AG20443 (cell line): ENCODE data around the gene KBTBD4.

ENCODE experiments used
- DNase-seq: peaks from one replicate; pipeline ENCODE4 v3.0.0; 2012; ENCODE audit warnings: low spot score, mixed read lengths

Gene KBTBD4

GRCh38 chr11:47578524-47579494 is at the start of gene KBTBD4, which contains the start of gene NDUFS3:
Gene KBTBD4, minus strand, starts transcription at chr11:47578970. Its CDS starts 19 bp downstream, at chr11:47578951.
Gene NDUFS3, plus strand, starts transcription at chr11:47579074. Its CDS starts 18 bp downstream, at chr11:47579092.
- peak; percentile 95 for DNase-seq

GRCh38 chr11:47628026-47628425 is 49.3 kb upstream of the KBTBD4 start:
- DNase-seq, result no peak

- no peak for DNase-seq
Measured at GRCh38 chr11:47626234-47626633, 47.5 kb upstream of the KBTBD4 start.

GRCh38 chr11:47620836-47621378 is 42.1 kb upstream of the KBTBD4 start:
- no peak for DNase-seq

- peak; percentile 32 for DNase-seq
Measured at GRCh38 chr11:47617417-47617809, 38.6 kb upstream of the KBTBD4 start.

GRCh38 chr11:47616726-47617416 is 38.1 kb upstream of the KBTBD4 start:
- peak; percentile 83 for DNase-seq

GRCh38 chr11:47615249-47615648 is 36.5 kb upstream of the KBTBD4 start:
- no peak for DNase-seq

- DNase-seq, result no peak
Measured at GRCh38 chr11:47611348-47611794, 32.6 kb upstream of the KBTBD4 start.

- no peak for DNase-seq
Measured at GRCh38 chr11:47609675-47610074, 30.9 kb upstream of the KBTBD4 start.

GRCh38 chr11:47607380-47607779 is 28.6 kb upstream of the KBTBD4 start:
- peak; percentile 85 for DNase-seq

GRCh38 chr11:47606731-47607130 is 28.0 kb upstream of the KBTBD4 start:
- no peak for DNase-seq

GRCh38 chr11:47605921-47606320 is 27.2 kb upstream of the KBTBD4 start:
- no peak for DNase-seq

- DNase-seq, result peak; percentile 62
Measured at GRCh38 chr11:47603295-47603694, 24.5 kb upstream of the KBTBD4 start.

GRCh38 chr11:47599902-47600301 is 21.1 kb upstream of the KBTBD4 start:
- no peak for DNase-seq

- no peak for DNase-seq
Measured at GRCh38 chr11:47595967-47596366, 17.2 kb upstream of the KBTBD4 start.

- no peak for DNase-seq
Measured at GRCh38 chr11:47595029-47595428, 16.3 kb upstream of the KBTBD4 start.

GRCh38 chr11:47593934-47594855 is 15.4 kb upstream of the KBTBD4 start, which contains the start of gene C1QTNF4:
Gene C1QTNF4, minus strand, starts transcription at chr11:47594411. Its CDS starts 3,601 bp downstream, at chr11:47590810.
- no peak for DNase-seq

GRCh38 chr11:47593492-47593933 is 14.7 kb upstream of the KBTBD4 start:
- no peak for DNase-seq

GRCh38 chr11:47592970-47593369 is 14.2 kb upstream of the KBTBD4 start:
- no peak for DNase-seq

- DNase-seq, result no peak
Measured at GRCh38 chr11:47592251-47592650, 13.5 kb upstream of the KBTBD4 start.

- DNase-seq, result no peak
Measured at GRCh38 chr11:47591764-47592163, 13.0 kb upstream of the KBTBD4 start.
